Liver (tissue), 9 donors: ENCODE results near the gene GFY. TPM values are rescaled to one million over a fixed set of nuclear protein-coding genes. Genes with fewer than 3 reads are reported as not detected.

Source experiments
- DNase-seq: peaks from one replicate; pipeline ENCODE4 v3.0.0-alpha.2; 2017; ENCODE audit warnings: low spot score
- H3K27ac ChIP-seq, 2 donors: one replicate each; pipeline ENCODE4 v1.7.0; 2013; ENCODE audit warnings: inconsistent platforms in 2 of 2, low read length in 2 of 2, control low read depth in 1 of 2, low read depth in 1 of 2, mild to moderate bottlenecking in 1 of 2
- H3K27me3 ChIP-seq, 4 donors: one replicate each; pipeline versions ENCODE4 v1.6.1 to v1.7.0; 2013; ENCODE audit warnings: low read length in 3 of 4, inconsistent platforms in 1 of 4, mild to moderate bottlenecking in 1 of 4, moderate library complexity in 1 of 4; ENCODE audit not compliant: control insufficient read depth in 4 of 4, insufficient read depth in 4 of 4
- H3K36me3 ChIP-seq, 4 donors: one replicate each; pipeline versions ENCODE4 v1.6.1 to v1.7.0; 2013; ENCODE audit warnings: low read length in 3 of 4, mild to moderate bottlenecking in 3 of 4, low read depth in 1 of 4, moderate library complexity in 1 of 4; ENCODE audit not compliant: control insufficient read depth in 4 of 4, insufficient read depth in 3 of 4
- H3K4me1 ChIP-seq, 4 donors: one replicate each; pipeline versions ENCODE4 v1.6.1 to v1.7.0; 2013; ENCODE audit warnings: low read length in 3 of 4, mild to moderate bottlenecking in 3 of 4, moderate library complexity in 1 of 4; ENCODE audit not compliant: control insufficient read depth in 4 of 4, insufficient read depth in 4 of 4
- H3K4me3 ChIP-seq, 3 donors: one replicate each; pipeline versions ENCODE4 v1.6.1 to v1.7.0; 2013; ENCODE audit warnings: low read length in 3 of 3, control low read depth in 1 of 3, low read depth in 1 of 3, mild to moderate bottlenecking in 1 of 3
- H3K9ac ChIP-seq, 2 donors: one replicate each; pipeline ENCODE4 v1.7.0; 2013; ENCODE audit warnings: low read length in 2 of 2, mild to moderate bottlenecking in 2 of 2, moderate library complexity in 2 of 2, control low read depth in 1 of 2, low read depth in 1 of 2
- H3K9me3 ChIP-seq, 4 donors: one replicate each; pipeline versions ENCODE4 v1.6.1 to v1.7.0; 2013; ENCODE audit warnings: low read length in 3 of 4; ENCODE audit not compliant: control insufficient read depth in 4 of 4
- EGR1 ChIP-seq, 2 donors: IDR thresholded peaks; 2 replicates each; pipeline ENCODE4 v1.6.1; 2016 to 2018; ENCODE audit warnings: antibody characterized with exemption in 2 of 2, low read depth in 2 of 2
- FOXA1 ChIP-seq: IDR thresholded peaks from 2 replicates; pipeline ENCODE4 v1.6.1; 2016; ENCODE audit warnings: antibody characterized with exemption
- FOXA2 ChIP-seq: IDR thresholded peaks from 2 replicates; pipeline ENCODE4 v1.6.1; 2016; ENCODE audit warnings: antibody characterized with exemption
- GABPA ChIP-seq, 2 donors: IDR thresholded peaks in 1 of 2; conservative IDR thresholded peaks in 1 of 2; 2 replicates each; pipeline ENCODE4 v1.6.1; 2016; ENCODE audit warnings: antibody characterized with exemption in 2 of 2, mild to moderate bottlenecking in 1 of 2, moderate library complexity in 1 of 2
- HNF4A ChIP-seq, 2 donors: conservative IDR thresholded peaks; 2 replicates each; pipeline ENCODE4 v1.6.1; 2016; ENCODE audit warnings: antibody characterized with exemption in 2 of 2, mild to moderate bottlenecking in 2 of 2
- HNF4G ChIP-seq: IDR thresholded peaks from 2 replicates; pipeline ENCODE4 v1.6.1; 2016; ENCODE audit warnings: antibody characterized with exemption
- JUND ChIP-seq, 2 donors: IDR thresholded peaks; 2 replicates each; pipeline ENCODE4 v1.6.1; 2016; ENCODE audit warnings: antibody characterized with exemption in 2 of 2
- NR2F2 ChIP-seq: IDR thresholded peaks from 2 replicates; pipeline ENCODE4 v1.6.1; 2016; ENCODE audit warnings: antibody characterized with exemption
- RAD21 ChIP-seq, 2 donors: IDR thresholded peaks; 2 replicates each; pipeline ENCODE4 v1.6.1; 2016; ENCODE audit warnings: antibody characterized with exemption in 2 of 2, mild to moderate bottlenecking in 2 of 2
- RXRA ChIP-seq, 2 donors: IDR thresholded peaks; 2 replicates each; pipeline ENCODE4 v1.6.1; 2017 to 2018; ENCODE audit warnings: antibody characterized with exemption in 2 of 2, mild to moderate bottlenecking in 1 of 2
- SP1 ChIP-seq: IDR thresholded peaks from 2 replicates; pipeline ENCODE4 v1.6.1; 2018; ENCODE audit warnings: antibody characterized with exemption, mild to moderate bottlenecking
- TAF1 ChIP-seq: conservative IDR thresholded peaks from 2 replicates; pipeline ENCODE4 v1.6.1; 2016; ENCODE audit warnings: antibody characterized with exemption, mild to moderate bottlenecking
- YY1 ChIP-seq: IDR thresholded peaks from 2 replicates; pipeline ENCODE4 v1.6.1; 2016; ENCODE audit warnings: antibody characterized with exemption, mild to moderate bottlenecking
- WGBS: extraction: QIAGEN DNeasy Blood & Tissue Kit; methylation state at CpG from one replicate; pipeline ENCODE4 v1.1.7; 2013; 5-methylcytosine and 5-hydroxymethylcytosine counted together
- polyA plus RNA-seq, 2 donors: library from polyadenylated mRNA; stranded (reverse) in 1 of 2; unstranded in 1 of 2; fragments of 200-250 nt in 1 of 2; fragments of >200 nt in 1 of 2; fragmentation: Nextera tagmentation in 1 of 2; extraction: Ambion mirVana in 1 of 2; gene quantifications; one replicate each; pipeline versions ENCODE4 v1.2.1 to v1.2.3, GENCODE V29; 2013 to 2015
- total RNA-seq, 2 donors: library from RNA; depleted of rRNA; stranded (reverse); fragments of >200 nt; gene quantifications; one replicate each; pipeline ENCODE4 v1.2.3, GENCODE V29; 2014
- TF ChIP-seq, protein P1 (sequence below): IDR thresholded peaks from 2 replicates; pipeline ENCODE4 v1.6.1; 2016; ENCODE audit warnings: antibody characterized with exemption, mild to moderate bottlenecking
- TF ChIP-seq, protein P2 (sequence below): IDR thresholded peaks from 2 replicates; pipeline ENCODE4 v1.6.1; 2016; ENCODE audit warnings: antibody characterized with exemption
- TF ChIP-seq, protein P3 (sequence below): IDR thresholded peaks from 2 replicates; pipeline ENCODE4 v1.6.1; 2016; ENCODE audit warnings: antibody characterized with exemption
- TF ChIP-seq, protein P4 (sequence below): fragments of 150-350 bp; IDR thresholded peaks from 2 replicates; pipeline ENCODE4 v1.5.1; 2017; ENCODE audit warnings: improper control_type of control experiment, low read depth, low read length; ENCODE audit not compliant: missing input control
- TF ChIP-seq, protein P5 (sequence below): IDR thresholded peaks from 2 replicates; pipeline ENCODE4 v1.6.1; 2016; ENCODE audit warnings: antibody characterized with exemption
- donor health status: healthy.
- donor health status: healthy.
- donor health status: healthy.
- donor health status: healthy.
- donor health status: healthy.

Gene GFY
- total and polyA plus RNA-seq, 4 donors: not detected

DNA sequence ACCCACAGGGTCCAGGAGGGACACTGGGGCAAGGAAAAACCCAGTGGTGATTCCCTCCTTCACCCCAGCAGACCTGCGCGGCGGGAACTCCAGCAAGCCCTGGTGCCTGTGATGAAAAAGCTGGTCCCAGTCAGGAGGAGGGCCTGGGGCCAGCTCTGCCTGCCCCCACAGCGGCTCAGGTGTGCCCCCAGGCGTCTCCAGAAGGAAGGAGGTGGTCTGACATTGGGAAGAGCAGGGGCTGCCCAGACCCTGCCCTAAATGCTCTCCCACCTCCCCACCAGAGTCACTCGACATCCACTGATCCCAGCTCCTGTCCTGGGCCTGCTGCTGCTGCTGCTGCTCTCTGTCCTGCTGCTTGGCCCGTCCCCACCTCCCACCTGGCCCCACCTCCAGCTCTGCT, 8.1 kb upstream of the GFY start (continued):
- TF ChIP-seq YY1 (no peak), TAF1 (no peak), JUND (IDR thresholded peaks at IDR 0.05) (no peak), SP1 (no peak)

DNA sequence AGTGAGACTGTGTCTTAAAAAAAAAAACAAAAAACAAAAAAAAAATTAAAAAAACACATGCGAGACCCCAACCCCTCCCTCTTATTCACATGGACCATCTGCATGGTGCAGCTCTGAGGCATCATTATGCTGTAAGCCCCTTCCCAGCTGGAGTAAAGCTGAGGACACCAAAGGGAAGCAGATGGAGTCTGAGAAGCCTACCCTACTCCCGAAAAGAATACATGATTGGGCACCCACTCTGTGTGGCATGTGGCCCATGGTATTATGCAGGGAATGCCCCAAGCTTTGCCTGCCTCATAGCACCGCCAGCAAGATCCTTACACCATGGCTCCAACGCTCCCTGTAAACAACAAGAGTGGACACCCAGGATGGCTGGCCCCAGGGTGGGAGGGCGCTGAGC, 6.7 kb upstream of the GFY start:
- no peak overlapping the region for H3K9ac ChIP-seq
- 75% methylated on average over 5 of the region's 5 CpGs for WGBS
- no peaks in the 10 kb centered on the region for H3K36me3 ChIP-seq
- peaks cover under 1 to 16% (median 6%) of the 10 kb centered on the region in 4 donors for H3K27me3 ChIP-seq
- no peak for DNase-seq
- no peaks in the 10 kb centered on the region for H3K9me3 ChIP-seq
- H3K27ac ChIP-seq: no peak overlapping the region
- TF ChIP-seq HNF4G (no peak), SP1 (no peak), NR2F2 (no peak), JUND (IDR thresholded peaks at IDR 0.05) (no peak), FOXA1 (no peak), TAF1 (no peak)
- TF ChIP-seq, protein P1, sequence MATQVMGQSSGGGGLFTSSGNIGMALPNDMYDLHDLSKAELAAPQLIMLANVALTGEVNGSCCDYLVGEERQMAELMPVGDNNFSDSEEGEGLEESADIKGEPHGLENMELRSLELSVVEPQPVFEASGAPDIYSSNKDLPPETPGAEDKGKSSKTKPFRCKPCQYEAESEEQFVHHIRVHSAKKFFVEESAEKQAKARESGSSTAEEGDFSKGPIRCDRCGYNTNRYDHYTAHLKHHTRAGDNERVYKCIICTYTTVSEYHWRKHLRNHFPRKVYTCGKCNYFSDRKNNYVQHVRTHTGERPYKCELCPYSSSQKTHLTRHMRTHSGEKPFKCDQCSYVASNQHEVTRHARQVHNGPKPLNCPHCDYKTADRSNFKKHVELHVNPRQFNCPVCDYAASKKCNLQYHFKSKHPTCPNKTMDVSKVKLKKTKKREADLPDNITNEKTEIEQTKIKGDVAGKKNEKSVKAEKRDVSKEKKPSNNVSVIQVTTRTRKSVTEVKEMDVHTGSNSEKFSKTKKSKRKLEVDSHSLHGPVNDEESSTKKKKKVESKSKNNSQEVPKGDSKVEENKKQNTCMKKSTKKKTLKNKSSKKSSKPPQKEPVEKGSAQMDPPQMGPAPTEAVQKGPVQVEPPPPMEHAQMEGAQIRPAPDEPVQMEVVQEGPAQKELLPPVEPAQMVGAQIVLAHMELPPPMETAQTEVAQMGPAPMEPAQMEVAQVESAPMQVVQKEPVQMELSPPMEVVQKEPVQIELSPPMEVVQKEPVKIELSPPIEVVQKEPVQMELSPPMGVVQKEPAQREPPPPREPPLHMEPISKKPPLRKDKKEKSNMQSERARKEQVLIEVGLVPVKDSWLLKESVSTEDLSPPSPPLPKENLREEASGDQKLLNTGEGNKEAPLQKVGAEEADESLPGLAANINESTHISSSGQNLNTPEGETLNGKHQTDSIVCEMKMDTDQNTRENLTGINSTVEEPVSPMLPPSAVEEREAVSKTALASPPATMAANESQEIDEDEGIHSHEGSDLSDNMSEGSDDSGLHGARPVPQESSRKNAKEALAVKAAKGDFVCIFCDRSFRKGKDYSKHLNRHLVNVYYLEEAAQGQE: no peak
- TF ChIP-seq, protein P2, sequence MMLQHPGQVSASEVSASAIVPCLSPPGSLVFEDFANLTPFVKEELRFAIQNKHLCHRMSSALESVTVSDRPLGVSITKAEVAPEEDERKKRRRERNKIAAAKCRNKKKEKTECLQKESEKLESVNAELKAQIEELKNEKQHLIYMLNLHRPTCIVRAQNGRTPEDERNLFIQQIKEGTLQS: no peak
- TF ChIP-seq, protein P3, sequence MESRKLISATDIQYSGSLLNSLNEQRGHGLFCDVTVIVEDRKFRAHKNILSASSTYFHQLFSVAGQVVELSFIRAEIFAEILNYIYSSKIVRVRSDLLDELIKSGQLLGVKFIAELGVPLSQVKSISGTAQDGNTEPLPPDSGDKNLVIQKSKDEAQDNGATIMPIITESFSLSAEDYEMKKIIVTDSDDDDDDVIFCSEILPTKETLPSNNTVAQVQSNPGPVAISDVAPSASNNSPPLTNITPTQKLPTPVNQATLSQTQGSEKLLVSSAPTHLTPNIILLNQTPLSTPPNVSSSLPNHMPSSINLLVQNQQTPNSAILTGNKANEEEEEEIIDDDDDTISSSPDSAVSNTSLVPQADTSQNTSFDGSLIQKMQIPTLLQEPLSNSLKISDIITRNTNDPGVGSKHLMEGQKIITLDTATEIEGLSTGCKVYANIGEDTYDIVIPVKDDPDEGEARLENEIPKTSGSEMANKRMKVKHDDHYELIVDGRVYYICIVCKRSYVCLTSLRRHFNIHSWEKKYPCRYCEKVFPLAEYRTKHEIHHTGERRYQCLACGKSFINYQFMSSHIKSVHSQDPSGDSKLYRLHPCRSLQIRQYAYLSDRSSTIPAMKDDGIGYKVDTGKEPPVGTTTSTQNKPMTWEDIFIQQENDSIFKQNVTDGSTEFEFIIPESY: no peak
- H3K4me1 ChIP-seq: peaks cover 5 to 11% (median 7%) of the 10 kb centered on the region in 4 donors
- H3K4me3 ChIP-seq: no peak overlapping the region

DNA sequence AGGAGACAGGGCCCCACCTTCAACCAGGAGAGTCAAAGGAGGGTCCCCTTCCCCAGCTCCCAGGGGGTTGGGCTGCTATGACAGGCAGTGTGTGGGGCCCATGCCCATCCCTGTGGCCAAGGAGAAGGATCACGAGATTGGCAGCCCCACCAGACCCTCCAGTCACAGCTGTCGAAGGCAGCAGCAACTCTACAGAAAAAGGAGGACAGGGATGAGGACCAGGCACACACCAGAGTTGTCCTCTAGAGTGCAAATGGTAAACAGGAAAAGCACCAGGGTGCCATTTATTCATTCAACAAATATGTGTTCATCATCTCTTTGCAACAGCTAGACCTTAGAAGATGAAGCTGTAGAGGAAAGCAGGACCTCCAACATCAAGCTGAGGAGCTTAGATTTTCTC, 6.0 kb upstream of the GFY start:
- peaks cover 6 to 21% (median 7%) of the 10 kb centered on the region in 4 donors for H3K27me3 ChIP-seq
- no peaks in the 10 kb centered on the region for H3K36me3 ChIP-seq
- H3K4me1 ChIP-seq: peaks cover 5 to 11% (median 7%) of the 10 kb centered on the region in 4 donors
- H3K4me3 ChIP-seq: no peak overlapping the region
- WGBS: 64% methylated on average over 2 of the region's 2 CpGs
- TF ChIP-seq JUND (IDR thresholded peaks at IDR 0.05): no peak
- TF ChIP-seq, protein P3: no peak
- no peak for TF ChIP-seq GABPA (IDR thresholded peaks at IDR 0.05 in 1 of 2, conservative IDR thresholded peaks at IDR 0.05 in 1 of 2)
- no peak for TF ChIP-seq FOXA1
- no peak for TF ChIP-seq EGR1 (IDR thresholded peaks at IDR 0.05; ENCODE audit: low read depth in 2 of 2)
- TF ChIP-seq SP1: no peak
- no peak for TF ChIP-seq HNF4G
- no peak for TF ChIP-seq RAD21 (IDR thresholded peaks at IDR 0.05)
- no peak for TF ChIP-seq HNF4A (conservative IDR thresholded peaks at IDR 0.05)
- TF ChIP-seq FOXA2: no peak
- TF ChIP-seq, protein P4, sequence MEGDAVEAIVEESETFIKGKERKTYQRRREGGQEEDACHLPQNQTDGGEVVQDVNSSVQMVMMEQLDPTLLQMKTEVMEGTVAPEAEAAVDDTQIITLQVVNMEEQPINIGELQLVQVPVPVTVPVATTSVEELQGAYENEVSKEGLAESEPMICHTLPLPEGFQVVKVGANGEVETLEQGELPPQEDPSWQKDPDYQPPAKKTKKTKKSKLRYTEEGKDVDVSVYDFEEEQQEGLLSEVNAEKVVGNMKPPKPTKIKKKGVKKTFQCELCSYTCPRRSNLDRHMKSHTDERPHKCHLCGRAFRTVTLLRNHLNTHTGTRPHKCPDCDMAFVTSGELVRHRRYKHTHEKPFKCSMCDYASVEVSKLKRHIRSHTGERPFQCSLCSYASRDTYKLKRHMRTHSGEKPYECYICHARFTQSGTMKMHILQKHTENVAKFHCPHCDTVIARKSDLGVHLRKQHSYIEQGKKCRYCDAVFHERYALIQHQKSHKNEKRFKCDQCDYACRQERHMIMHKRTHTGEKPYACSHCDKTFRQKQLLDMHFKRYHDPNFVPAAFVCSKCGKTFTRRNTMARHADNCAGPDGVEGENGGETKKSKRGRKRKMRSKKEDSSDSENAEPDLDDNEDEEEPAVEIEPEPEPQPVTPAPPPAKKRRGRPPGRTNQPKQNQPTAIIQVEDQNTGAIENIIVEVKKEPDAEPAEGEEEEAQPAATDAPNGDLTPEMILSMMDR: no peak
- TF ChIP-seq, protein P5, sequence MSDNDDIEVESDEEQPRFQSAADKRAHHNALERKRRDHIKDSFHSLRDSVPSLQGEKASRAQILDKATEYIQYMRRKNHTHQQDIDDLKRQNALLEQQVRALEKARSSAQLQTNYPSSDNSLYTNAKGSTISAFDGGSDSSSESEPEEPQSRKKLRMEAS: no peak
- no peak for TF ChIP-seq RXRA (IDR thresholded peaks at IDR 0.05)
- DNase-seq: no peak
- H3K9me3 ChIP-seq: no peaks in the 10 kb centered on the region
- no peak overlapping the region for H3K27ac ChIP-seq
- H3K9ac ChIP-seq: no peak overlapping the region
